Stimulated activated CD4-positive, alpha-beta T cell treated with anti-CD3 and anti-CD28 coated beads, Interleukin-1b, Interleukin-23, amount 100 ng/mL, for 24 hours (primary cell): Measurements from ENCODE around the gene NDST4.

Experiments
- DNase-seq, 4 experiments: peaks; one replicate each; pipeline ENCODE4 v3.0.0-alpha.2; 2020; ENCODE audit warnings: low read depth in 4 of 4, low spot score in 1 of 4

NDST4 gene

GRCh38 chr4:114807357-114807756 lies 306.1 kb downstream of the NDST4 start:
- DNase-seq = no peak

DNA sequence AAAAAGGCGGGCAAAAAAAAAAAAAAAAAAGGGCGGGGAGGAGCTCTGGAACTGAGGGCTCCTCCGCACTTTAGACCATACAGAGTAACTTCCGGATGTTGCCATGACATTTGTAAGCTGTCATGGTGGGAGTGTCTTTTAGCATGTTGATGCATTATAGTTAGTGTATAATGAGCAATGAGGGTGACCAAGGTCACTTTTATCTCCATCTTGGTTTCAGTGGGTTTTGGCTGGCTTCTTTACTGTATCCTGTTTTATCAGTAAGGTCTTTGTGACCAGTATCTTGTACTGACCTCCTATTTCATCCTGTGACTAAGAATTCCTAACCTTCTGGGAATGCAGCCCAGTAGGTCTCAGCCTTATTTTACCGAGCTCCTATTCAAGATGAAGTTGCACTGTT lies 321.4 kb downstream of the NDST4 start:
- DNase-seq = no peak

GRCh38 chr4:114785570-114785969 lies 327.9 kb downstream of the NDST4 start:
- no peak for DNase-seq

DNA sequence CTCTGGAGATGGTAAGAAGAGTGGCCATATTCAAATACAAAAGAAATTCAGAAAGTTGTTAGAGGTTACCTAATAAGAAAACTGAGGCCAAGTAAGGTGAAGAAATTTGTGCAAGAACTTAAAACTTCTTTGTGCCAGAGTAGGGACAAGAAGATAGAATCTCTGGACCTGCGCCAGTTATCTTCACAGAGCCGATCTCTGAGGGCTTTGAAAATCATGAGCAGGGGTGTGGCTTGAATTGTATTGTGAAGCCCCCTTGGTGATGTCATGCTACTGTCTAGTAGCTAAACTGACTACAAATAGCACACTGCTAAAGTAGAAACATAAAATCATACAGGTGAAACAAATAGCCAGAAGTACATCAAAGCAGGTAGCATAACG lies 330.2 kb downstream of the NDST4 start:
- DNase-seq = no peak

DNA sequence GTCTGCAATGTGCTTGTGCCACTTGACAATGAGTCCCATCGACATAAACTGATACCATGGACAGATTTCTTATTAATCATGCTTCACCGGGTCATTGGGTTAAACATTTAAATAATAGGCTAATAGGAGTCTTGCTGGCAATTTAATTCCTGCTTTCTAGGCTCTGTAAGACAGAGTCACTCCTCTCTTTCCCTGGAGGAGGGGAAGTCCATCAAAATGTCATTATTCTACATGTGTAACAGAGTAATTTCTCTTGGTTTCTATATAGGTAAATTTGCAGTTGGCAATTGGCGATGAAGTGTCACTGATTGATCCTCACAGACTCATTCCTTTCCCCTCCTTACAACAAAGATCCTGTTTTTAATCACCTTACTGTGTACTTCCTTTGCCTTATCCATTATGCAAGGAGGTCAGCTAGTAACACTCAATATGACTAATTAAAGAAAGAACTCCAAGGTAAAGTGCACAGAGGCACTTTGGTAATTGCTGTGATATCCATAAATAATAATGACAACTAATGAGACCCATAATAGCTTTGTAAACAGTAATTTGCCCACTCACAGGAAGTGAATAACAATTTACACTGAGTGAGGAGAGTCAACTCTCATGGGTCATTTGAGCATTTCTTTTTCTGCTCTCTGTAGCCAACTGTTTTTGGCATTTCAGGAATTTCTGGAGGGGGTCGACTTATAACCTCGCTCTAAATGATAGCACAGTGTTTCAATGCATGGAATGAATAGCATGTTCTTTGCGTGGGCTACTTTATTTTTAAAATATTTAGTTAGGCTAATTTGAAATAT lies 330.8 kb downstream of the NDST4 start:
- no peak for DNase-seq

DNA sequence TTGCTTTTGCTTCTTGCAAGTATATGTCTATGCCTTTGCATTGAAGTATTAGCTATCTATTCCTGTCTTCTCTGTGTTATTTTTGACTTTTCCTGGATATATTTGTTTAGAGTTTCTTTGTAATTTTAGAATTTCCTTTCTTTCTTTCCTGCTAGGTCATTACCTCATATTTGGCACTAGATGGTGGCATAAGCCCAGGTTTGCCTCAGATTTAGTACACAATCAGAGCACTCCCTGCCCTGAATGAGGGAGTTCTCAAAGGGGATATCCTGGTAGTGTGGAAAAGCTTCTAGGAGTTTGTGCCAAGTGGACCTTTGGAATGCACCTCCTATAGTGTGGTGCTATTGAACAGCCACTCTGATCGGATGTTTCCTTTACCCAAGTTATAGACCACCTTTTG lies 333.2 kb downstream of the NDST4 start:
- DNase-seq = no peak
